GM23248 (cell line): Measurements from ENCODE around the gene ZNF283.

Experiments used
- EZH2 ChIP-seq: fragments of 200-600 bp; sonication (generic); IDR thresholded peaks from 2 replicates; pipeline ENCODE4 v1.6.1; 2018; ENCODE audit warnings: antibody characterized with exemption, mild to moderate bottlenecking; ENCODE audit not compliant: insufficient read depth, poor library complexity, severe bottlenecking
- EZH2phosphoT487 ChIP-seq: fragments of 200-600 bp; sonication (generic); IDR thresholded peaks from 2 replicates; pipeline ENCODE4 v1.6.1; 2018; ENCODE audit warnings: antibody characterized with exemption, moderate library complexity, mild to moderate bottlenecking, low read depth; ENCODE audit not compliant: insufficient read depth

DNA sequence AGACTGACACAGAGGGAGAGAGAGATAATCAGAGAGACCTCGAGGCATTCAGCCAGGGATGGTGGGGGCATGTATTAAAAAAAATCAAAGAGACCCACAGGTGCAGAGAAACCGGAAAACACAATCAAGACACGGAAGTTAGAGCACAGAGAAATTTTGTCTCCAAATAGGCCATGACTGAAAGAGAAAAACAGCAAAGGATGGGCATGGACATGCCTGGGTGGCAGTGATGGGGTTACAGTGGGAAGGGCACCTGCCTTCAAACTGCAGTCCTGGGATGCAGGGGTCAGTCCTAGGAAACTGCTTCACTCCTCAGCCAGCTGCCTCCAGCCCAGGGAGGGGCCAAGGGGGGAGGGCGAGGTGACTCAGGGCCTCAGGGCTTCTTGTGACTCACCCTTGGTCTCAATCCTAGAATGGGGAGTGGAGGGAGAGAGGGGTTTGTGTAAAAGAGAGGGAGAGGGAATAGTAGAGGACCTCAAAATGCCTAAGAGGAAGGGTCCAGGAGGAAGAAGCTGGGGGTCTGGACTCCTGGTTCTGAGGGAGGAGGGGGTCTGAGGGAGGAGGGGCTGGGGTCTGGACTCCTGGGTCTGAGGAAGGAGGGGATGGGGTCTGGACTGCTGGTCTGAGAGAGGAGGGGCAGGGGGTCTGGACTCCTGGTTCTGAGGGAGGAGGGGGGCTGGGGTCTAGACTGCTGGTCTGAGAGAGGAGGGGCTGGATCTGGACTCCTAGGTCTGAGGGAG, 42.7 kb upstream of the ZNF283 start:
- TF ChIP-seq EZH2 (no peak), EZH2phosphoT487 (no peak)
